HepG2 (cell line): Measurements from ENCODE around the gene SFMBT1.

Experiments used
- ZNF230 ChIP-seq: sonication (generic); formaldehyde crosslinking; IDR thresholded peaks from 2 replicates; pipeline ENCODE4 v1.4.0; 2020; ENCODE audit warnings: mild to moderate bottlenecking, missing genetic modification reagents
- ZNF263 ChIP-seq: sonication (generic); formaldehyde crosslinking; IDR thresholded peaks from 2 replicates; pipeline ENCODE4 v1.4.0; 2020; ENCODE audit warnings: missing genetic modification reagents
- TF ChIP-seq, protein P1 (sequence below): IDR thresholded peaks from 2 replicates; pipeline ENCODE4 v1.6.1; 2012; ENCODE audit warnings: low read length, improper control_type of control experiment

GRCh38 chr3:53069422-53070068 lies 23.7 kb upstream of the SFMBT1 start:
- TF ChIP-seq ZNF263 (CRISPR knock-in tag) (no peak), ZNF230 (CRISPR knock-in tag) (no peak)
- TF ChIP-seq, protein P1, sequence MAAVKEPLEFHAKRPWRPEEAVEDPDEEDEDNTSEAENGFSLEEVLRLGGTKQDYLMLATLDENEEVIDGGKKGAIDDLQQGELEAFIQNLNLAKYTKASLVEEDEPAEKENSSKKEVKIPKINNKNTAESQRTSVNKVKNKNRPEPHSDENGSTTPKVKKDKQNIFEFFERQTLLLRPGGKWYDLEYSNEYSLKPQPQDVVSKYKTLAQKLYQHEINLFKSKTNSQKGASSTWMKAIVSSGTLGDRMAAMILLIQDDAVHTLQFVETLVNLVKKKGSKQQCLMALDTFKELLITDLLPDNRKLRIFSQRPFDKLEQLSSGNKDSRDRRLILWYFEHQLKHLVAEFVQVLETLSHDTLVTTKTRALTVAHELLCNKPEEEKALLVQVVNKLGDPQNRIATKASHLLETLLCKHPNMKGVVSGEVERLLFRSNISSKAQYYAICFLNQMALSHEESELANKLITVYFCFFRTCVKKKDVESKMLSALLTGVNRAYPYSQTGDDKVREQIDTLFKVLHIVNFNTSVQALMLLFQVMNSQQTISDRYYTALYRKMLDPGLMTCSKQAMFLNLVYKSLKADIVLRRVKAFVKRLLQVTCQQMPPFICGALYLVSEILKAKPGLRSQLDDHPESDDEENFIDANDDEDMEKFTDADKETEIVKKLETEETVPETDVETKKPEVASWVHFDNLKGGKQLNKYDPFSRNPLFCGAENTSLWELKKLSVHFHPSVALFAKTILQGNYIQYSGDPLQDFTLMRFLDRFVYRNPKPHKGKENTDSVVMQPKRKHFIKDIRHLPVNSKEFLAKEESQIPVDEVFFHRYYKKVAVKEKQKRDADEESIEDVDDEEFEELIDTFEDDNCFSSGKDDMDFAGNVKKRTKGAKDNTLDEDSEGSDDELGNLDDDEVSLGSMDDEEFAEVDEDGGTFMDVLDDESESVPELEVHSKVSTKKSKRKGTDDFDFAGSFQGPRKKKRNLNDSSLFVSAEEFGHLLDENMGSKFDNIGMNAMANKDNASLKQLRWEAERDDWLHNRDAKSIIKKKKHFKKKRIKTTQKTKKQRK = no peak
